Hepatic stellate cell (primary cell): Measurements from ENCODE around the gene ANTXR2.
"Not testable (repeated sequence)": the region's sequence is repeated elsewhere in the genome, so short reads cannot be mapped to it uniquely, and the experiment has no call there.

Experiments used
- DNase-seq: peaks from one replicate; pipeline ENCODE4 v3.0.0; 2011; ENCODE audit warnings: low spot score

The ANTXR2 gene

GRCh38 chr4:79915246-79915645, 157.8 kb downstream of the ANTXR2 start:
- DNase-seq, result no peak

GRCh38 chr4:79913581-79913980, 159.4 kb downstream of the ANTXR2 start:
- DNase-seq, result peak; percentile 6

GRCh38 chr4:79907001-79907400, 166.0 kb downstream of the ANTXR2 start:
- DNase-seq, result no peak

GRCh38 chr4:79906303-79906702, 166.7 kb downstream of the ANTXR2 start:
- DNase-seq, result no peak

GRCh38 chr4:79905212-79905611, 167.8 kb downstream of the ANTXR2 start:
- DNase-seq, result no peak

- no peak for DNase-seq
These were observed 168.7 kb downstream of the ANTXR2 start for GRCh38 chr4:79904331-79904730.

GRCh38 chr4:79900182-79900581, 172.8 kb downstream of the ANTXR2 start:
- DNase-seq, result no peak

- DNase-seq, result no peak
These were observed 173.5 kb downstream of the ANTXR2 start for GRCh38 chr4:79899481-79899880.

GRCh38 chr4:79898055-79898454, 175.0 kb downstream of the ANTXR2 start:
- no peak for DNase-seq

GRCh38 chr4:79897174-79897573, 175.9 kb downstream of the ANTXR2 start:
- DNase-seq, result no peak

GRCh38 chr4:79893456-79893855, 179.6 kb downstream of the ANTXR2 start:
- no peak for DNase-seq

GRCh38 chr4:79889026-79889425, 184.0 kb downstream of the ANTXR2 start:
- DNase-seq, result not testable (repeated sequence)

- DNase-seq, result no peak
These were observed 186.5 kb downstream of the ANTXR2 start for GRCh38 chr4:79886557-79886956.

- no peak for DNase-seq
These were observed 187.0 kb downstream of the ANTXR2 start for GRCh38 chr4:79886021-79886420.

GRCh38 chr4:79883290-79883689, 189.7 kb downstream of the ANTXR2 start:
- no peak for DNase-seq

- no peak for DNase-seq
These were observed 190.2 kb downstream of the ANTXR2 start for GRCh38 chr4:79882806-79883205.

GRCh38 chr4:79881407-79881806, 191.6 kb downstream of the ANTXR2 start:
- DNase-seq, result no peak

GRCh38 chr4:79877511-79877910, 195.5 kb downstream of the ANTXR2 start:
- no peak for DNase-seq

- DNase-seq, result no peak
These were observed 197.6 kb downstream of the ANTXR2 start for GRCh38 chr4:79875344-79875899.

- no peak for DNase-seq
These were observed 198.8 kb downstream of the ANTXR2 start for GRCh38 chr4:79874197-79874596.

- no peak for DNase-seq
These were observed 200.3 kb downstream of the ANTXR2 start for GRCh38 chr4:79872738-79873137.

GRCh38 chr4:79871961-79872360, 201.1 kb downstream of the ANTXR2 start:
- no peak for DNase-seq

- no peak for DNase-seq
These were observed 203.3 kb downstream of the ANTXR2 start for GRCh38 chr4:79869597-79870237.

GRCh38 chr4:79865201-79865597, 207.8 kb downstream of the ANTXR2 start:
- no peak for DNase-seq
